HPDE6-E6E7 (cell line): ENCODE results near the gene IL22RA1.

Source experiments
- DNase-seq: peaks from one replicate; pipeline ENCODE4 v3.0.0; 2011; ENCODE audit warnings: missing footprints; ENCODE audit errors: extremely low spot score

The IL22RA1 gene

DNA sequence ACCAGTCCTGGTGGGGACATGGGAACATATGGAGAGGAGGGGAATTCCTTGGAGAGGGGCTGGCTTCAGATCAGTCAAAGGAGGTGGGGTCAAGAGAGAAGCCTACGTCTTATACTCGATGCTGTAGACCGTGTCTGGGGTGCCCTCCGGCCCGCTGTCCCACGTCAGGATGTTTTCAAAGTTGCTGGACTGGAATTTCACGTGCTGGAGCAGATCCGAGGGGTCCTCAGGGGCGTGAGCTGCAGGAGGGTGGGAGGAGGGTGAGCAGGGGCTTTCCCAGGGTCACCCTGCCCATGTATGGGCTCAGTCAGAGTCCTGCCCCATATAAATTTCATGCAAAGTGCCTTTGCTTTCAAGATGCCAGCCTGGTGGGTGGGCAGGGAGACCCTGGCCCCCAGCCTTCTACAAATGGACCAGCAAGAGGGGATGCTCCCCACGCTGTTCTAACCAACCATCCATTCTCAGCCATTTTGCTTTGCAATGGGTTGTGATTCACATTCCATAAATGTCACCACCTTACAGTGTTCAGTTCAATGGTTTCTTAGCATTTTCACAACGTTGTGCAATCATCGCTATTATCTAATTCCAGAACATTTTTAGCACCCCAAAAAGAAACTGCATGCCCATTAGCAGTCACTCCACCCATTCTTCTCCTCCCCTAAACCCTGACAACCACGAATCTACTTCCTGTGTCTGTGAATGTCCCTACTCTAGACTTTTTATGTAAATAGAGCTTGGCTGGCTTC is 4.3 kb downstream of the IL22RA1 start:
- no peak for DNase-seq

DNA sequence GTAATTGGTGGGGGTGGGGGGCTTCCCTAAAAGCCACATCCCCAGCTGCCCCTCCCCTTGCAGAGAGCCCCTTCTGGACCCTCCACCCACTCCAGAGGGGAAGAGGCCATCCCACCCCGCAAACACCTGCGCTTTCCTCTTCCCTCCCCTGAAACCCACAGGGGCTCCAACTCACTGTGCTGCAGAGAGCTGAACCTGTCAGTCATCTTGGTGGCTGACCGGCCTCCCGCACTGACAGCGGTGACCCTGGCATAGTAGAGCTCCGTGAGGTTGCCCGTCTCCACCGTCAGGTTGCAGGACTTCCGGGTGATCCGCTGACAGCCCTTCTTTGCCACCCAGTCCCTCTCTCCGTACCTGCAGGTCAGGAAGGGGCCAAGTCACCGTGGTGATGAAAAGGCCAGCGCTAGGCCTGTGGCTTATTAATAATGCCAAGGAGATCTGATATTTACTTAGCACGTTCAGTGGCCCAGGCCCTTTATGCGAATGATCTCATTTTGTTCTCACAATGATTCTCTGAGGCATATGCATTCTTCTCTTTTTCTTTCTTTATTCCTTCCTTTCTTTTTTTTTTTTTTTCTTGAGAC is 5.9 kb downstream of the IL22RA1 start:
- no peak for DNase-seq

DNA sequence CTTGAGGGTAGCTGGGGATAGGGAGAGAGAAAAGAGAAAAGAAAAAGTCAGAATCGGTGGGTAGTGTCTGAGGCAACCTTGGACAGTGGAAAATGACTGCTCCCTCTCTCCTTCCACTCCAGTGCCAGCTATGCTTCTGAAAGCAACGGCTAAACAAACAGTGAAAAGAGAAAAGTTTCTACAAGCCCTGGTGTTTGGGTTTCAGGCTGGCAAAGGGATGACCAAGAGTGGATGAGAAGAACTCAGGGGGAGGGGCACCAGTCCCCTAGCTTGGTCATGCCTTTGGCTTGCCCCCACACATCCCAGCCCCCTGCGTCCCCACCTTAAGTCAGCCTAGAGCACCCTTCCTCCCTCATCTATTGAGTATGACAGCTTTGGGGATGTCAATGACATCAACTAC is 8.6 kb downstream of the IL22RA1 start:
- DNase-seq = no peak

GRCh38 chr1:24133819-24134218 is 9.1 kb downstream of the IL22RA1 start:
- DNase-seq = no peak

GRCh38 chr1:24130385-24130784 is 12.6 kb downstream of the IL22RA1 start:
- DNase-seq = no peak

- no peak for DNase-seq
Measured at GRCh38 chr1:24127801-24128363, 15.1 kb downstream of the IL22RA1 start.

DNA sequence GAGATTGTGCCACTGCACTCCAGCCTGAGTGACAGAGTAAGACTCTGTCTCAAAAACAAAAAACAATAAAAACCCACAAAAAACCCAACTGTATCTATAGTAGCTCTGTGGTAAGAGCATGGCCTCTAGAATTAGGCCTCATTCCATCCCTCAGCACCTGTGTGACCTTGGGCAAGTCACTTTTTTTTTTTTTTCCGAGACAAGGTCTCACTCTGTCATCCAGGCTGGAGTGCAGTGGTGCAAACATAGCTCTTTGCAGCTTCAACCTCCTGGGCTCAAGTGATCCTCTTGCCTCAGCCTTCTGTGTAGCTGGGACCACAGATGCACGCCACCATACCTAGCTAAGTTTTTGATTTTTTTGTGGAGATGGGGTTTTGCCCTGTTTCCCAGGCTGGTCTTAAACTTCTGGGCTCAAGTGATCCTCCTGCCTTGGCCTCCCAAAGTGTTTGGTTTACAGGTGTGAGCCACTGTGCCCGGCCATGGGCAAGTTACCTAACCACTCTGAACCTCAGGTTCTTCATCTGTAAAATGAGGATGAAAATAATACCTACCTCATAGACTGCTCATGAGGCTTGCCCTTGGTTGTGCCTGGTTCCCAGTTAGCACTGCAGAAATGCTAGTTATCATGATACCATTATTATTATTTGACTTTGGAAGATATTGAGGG is 15.7 kb downstream of the IL22RA1 start:
- no peak for DNase-seq

DNA sequence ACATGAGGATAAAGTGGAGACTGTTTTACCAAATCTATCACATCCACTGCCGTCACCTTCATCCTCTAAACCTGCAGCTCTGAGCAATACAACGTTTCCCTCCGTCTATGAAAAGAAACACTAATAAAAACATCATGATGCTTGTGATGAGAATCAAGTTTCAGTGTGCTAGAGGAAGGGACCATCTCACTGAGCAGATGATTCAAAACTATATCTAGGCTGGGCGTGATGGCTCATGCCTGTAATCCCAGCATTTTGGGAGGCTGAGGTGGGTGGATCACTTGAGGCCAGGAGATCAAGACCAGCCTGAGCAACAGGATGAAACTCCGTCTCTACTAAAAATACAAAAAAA is 16.3 kb downstream of the IL22RA1 start:
- no peak for DNase-seq

DNA sequence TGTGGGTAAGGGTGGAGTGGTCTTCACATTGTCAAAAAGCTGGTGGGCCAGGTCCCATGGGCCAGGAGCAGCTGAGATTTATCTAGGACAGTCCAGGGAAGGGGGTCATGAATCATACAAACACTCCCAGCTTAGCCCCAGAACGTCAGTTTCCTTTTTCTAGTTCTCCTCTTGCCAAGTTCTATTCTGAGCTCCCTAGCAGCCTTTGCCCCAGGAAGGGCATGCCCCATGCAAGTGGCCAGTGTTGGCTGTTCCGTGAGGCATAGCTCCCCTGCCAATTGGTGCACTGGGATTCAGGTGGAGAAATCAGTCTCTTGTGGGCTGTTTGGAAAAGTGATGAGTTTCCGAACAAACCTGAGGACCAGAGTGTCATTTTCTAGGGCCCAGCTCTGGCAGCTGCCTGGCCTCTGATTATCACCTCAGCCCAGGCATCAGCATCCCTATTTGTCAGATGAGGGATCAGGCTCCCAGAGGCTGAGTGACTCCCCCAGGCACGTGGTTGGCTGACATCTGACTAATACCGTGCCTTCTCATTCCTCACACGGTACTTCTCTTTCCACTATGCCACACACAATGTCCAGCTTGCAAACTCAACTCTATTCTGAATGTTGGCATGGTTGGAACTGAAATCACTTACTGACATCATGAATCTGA is 16.8 kb downstream of the IL22RA1 start:
- no peak for DNase-seq

- DNase-seq = no peak
Measured at GRCh38 chr1:24125456-24125855, 17.5 kb downstream of the IL22RA1 start.

DNA sequence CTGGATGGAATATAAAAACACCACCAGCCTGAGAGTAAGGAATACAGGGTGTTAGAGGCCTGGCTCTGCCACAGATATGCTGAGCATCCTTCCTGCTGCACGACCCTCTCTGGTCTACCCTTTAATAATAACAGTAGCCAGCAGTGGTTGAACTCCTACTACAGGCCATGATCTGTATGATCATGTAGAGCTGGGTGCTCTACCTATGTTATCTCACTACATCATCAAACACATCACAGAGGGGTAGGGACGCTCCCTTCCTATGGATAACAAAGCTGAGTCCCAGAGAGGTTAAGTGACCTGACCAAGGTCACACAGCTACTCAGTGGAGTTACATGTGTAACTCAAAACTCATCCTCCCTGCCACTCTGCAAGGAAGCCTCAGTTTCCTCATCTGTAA is 18.0 kb downstream of the IL22RA1 start:
- DNase-seq = no peak

DNA sequence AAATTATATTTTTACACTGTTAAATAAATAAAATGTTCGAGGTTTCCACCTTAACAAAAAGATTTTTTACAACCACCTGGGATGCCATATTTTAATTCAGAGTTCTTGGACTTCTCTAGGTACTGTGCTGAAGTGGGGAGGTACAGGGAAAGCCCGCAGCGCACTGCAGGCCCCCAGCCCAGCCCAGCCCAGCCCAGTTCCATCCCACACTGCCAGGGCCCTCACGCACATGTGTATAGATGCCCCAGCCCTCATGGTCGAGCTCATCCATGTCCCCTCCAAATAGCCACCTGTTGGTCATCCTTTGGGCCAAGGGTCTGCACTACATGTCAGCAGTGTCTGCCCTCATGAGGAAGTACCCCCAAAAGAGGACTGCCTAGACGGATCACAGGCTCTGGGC is 19.3 kb downstream of the IL22RA1 start:
- no peak for DNase-seq

DNA sequence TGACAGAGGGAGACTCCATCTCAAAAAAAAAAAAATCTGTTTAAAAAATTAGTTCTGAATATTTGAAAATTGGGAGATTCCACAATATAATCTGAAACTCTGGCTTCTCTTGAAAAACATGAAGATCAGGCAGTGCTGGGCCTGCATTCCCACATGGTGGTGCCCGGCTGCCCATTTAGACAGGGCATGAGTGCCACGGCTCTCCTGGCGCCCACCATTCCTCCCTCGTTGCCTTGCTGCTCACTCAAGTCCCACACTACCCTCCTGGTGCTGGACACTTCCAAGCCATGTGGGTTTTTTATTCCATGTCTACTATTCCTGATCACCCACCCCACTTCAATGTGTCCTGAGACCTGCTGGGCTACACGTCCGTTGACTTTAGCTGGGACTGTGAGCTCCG is 20.2 kb downstream of the IL22RA1 start:
- no peak for DNase-seq

DNA sequence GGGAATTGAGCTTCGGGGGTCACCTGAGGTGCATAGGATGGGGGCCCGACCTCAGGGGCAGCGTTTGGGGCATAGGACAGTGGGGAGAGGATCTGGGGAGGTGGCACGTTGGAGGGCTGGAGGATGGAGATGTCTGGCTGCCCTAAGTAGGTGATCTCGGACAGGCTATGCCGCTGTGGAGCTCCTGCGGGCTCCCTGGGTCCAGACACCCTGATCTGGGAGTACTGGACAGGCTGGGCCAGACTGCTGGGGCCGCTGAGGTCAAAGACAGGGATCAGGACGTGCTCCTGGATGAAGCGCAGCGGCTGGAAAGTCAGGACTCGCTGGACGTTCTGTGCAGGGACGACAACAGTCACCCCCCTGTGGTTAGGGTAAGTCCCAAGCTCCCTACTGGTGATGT is 21.5 kb downstream of the IL22RA1 start:
- DNase-seq = no peak

- DNase-seq = no peak
Measured at GRCh38 chr1:24120965-24121364, 22.0 kb downstream of the IL22RA1 start.

- DNase-seq = peak; percentile 69
Measured at GRCh38 chr1:24119859-24120756, 22.8 kb downstream of the IL22RA1 start.

DNA sequence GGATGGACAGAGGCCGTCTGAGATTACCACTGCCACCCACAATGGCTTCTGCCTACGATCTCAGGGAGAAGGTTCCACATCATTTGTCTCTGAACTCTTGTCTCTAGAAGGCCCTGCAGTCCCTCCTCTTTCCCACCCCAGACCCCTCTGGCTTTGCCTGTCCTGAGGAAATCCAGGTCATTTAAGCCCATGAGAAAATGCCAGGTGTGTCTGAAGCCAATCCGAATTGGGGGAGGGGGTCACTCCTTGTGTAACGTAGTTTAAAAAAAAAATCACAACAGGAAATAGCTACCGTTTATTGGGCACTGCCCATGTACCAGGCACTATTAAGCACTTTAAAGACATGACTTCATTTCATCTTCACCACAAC is 23.5 kb downstream of the IL22RA1 start:
- DNase-seq = no peak

DNA sequence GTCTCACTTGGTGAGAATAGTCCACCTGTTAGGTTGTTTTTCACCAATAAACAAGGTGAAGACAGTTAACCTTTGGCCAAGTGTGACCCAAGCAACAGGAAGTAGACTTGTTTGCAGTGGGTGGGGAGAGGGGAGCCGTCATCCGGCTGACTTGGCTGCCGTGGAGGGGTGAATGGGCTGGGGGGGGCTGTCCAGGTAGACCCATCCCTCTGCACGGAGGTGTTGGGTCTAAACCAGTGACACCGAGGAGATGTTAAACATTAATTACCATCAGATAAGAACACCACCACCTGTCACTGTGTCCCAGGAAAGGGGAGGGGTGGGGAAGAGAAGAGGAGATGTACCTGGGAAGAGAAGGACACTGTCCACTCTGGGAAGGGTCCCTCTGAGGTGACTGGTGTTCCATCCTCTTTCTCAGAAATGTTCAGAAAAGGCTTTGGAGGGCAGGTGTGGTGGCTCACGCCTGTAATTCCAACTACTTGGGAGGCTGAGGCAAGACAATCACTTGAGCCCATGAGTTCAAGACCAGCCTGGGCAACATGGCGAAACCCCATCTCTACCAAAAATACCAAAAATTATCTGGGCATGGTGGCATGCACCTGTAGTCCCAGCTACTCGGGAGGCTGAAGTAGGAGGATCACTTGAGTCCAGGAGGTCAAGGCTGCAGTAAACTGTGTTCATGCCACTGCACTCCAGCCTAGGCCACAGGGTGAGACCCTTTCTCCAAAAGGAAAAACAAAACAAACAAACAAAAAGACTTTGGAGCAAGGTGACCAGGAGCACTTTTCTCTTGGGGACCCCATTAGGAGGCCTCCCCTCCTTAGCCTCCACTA is 24.3 kb downstream of the IL22RA1 start:
- DNase-seq = no peak

- DNase-seq = peak; percentile 89
Measured at GRCh38 chr1:24117722-24118409, 25.1 kb downstream of the IL22RA1 start.

GRCh38 chr1:24117132-24117531 is 25.8 kb downstream of the IL22RA1 start:
- DNase-seq = no peak
